GM23248 (cell line): Measurements from ENCODE around the gene LTO1.

Source experiments
- EZH2 ChIP-seq: fragments of 200-600 bp; sonication (generic); IDR thresholded peaks from 2 replicates; pipeline ENCODE4 v1.6.1; 2018; ENCODE audit warnings: antibody characterized with exemption, mild to moderate bottlenecking; ENCODE audit not compliant: insufficient read depth, poor library complexity, severe bottlenecking
- EZH2phosphoT487 ChIP-seq: fragments of 200-600 bp; sonication (generic); IDR thresholded peaks from 2 replicates; pipeline ENCODE4 v1.6.1; 2018; ENCODE audit warnings: antibody characterized with exemption, moderate library complexity, mild to moderate bottlenecking, low read depth; ENCODE audit not compliant: insufficient read depth

DNA sequence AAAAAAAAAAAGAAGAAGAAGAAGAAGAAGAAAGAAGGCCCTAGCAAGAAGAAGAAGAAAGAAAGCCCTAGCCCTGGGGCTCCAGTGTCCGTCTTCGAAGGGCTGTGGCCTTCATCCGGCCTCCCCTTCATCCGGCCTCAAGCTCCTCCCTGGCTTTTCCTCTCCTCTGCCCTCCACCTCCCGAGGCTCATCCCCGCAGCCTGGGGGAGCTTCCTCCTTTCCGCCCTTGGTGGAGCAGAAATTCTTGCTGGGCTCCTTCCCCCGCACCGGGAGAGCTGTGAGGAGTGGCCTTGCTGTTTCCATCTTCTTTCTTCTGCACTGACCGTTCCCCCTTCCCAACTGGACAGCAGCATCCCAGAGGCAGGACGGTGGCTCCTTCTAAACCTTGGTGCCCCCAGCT is 9.5 kb upstream of the LTO1 start:
- TF ChIP-seq EZH2 (no peak), EZH2phosphoT487 (no peak)
